Keratinocyte (primary cell): ENCODE results near the gene PRMT2. TPM values are rescaled to one million over a fixed set of nuclear protein-coding genes. Genes with fewer than 3 reads are reported as not detected.

Source experiments
- DNase-seq: peaks from one replicate; pipeline ENCODE4 v3.0.0-alpha.2; 2011; ENCODE audit warnings: low read depth, missing footprints, low spot score
- FAIRE-seq: peaks from 2 replicates; lab custom pipeline; 2011; peaks lifted over from hg19 to GRCh38; lab: Jason Lieb, UNC
- H2AFZ ChIP-seq: 2 replicates; pipeline ENCODE4 v1.6.0; 2012; ENCODE audit warnings: low read length, control low read depth, inconsistent platforms; ENCODE audit not compliant: control insufficient read depth
- H3K27ac ChIP-seq: 2 replicates; pipeline ENCODE4 v1.5.1; 2011; ENCODE audit warnings: low read length; ENCODE audit not compliant: control insufficient read depth, insufficient read depth
- H3K27me3 ChIP-seq: 3 replicates; pipeline ENCODE4 v1.6.0; 2011; ENCODE audit warnings: low read length; ENCODE audit not compliant: control insufficient read depth, insufficient read depth; ENCODE audit errors: extremely low read depth
- H3K36me3 ChIP-seq, 2 experiments: 2 replicates in 1 of 2; 3 replicates in 1 of 2; pipeline ENCODE4 v1.5.1; 2011; ENCODE audit warnings: low read length in 2 of 2, mild to moderate bottlenecking in 1 of 2; ENCODE audit not compliant: control insufficient read depth in 2 of 2, insufficient read depth in 2 of 2; ENCODE audit errors: extremely low read depth in 1 of 2
- H3K4me1 ChIP-seq: 3 replicates; pipeline ENCODE4 v1.5.1; 2011; ENCODE audit warnings: low read length; ENCODE audit not compliant: control insufficient read depth, insufficient read depth; ENCODE audit errors: extremely low read depth
- H3K4me2 ChIP-seq: 3 replicates; pipeline ENCODE4 v1.6.0; 2011; ENCODE audit warnings: low read depth, low read length; ENCODE audit not compliant: control insufficient read depth, insufficient read depth; ENCODE audit errors: extremely low read depth
- H3K4me3 ChIP-seq, 3 experiments: fragments of 200-600 bp in 1 of 3; sonication (generic) in 1 of 3; 2 replicates in 2 of 3; 3 replicates in 1 of 3; pipeline ENCODE4 v1.5.1; 2011 to 2016; ENCODE audit warnings: low read length in 3 of 3, mild to moderate bottlenecking in 3 of 3, control low read depth in 2 of 3, inconsistent platforms in 1 of 3, low read depth in 1 of 3, mixed read lengths in 1 of 3, mixed run types in 1 of 3, moderate library complexity in 1 of 3; ENCODE audit not compliant: control insufficient read depth in 2 of 3, insufficient read depth in 2 of 3; ENCODE audit errors: extremely low read depth in 1 of 3
- H3K79me2 ChIP-seq: 2 replicates; pipeline ENCODE4 v1.6.0; 2012; ENCODE audit warnings: low read length; ENCODE audit not compliant: control insufficient read depth, insufficient read depth
- H3K9ac ChIP-seq: 3 replicates; pipeline ENCODE4 v1.6.0; 2011; ENCODE audit warnings: low read length; ENCODE audit not compliant: control insufficient read depth, insufficient read depth; ENCODE audit errors: extremely low read depth
- H3K9me1 ChIP-seq: 3 replicates; pipeline ENCODE4 v1.6.0; 2011; ENCODE audit warnings: low read length; ENCODE audit not compliant: control insufficient read depth, insufficient read depth; ENCODE audit errors: extremely low read depth
- H3K9me3 ChIP-seq: 2 replicates; pipeline ENCODE4 v1.5.1; 2012; ENCODE audit warnings: low read depth, low read length; ENCODE audit not compliant: control insufficient read depth
- H4K20me1 ChIP-seq: 3 replicates; pipeline ENCODE4 v1.6.0; 2011; ENCODE audit warnings: low read length; ENCODE audit not compliant: control insufficient read depth, insufficient read depth; ENCODE audit errors: extremely low read depth
- EZH2 ChIP-seq: IDR thresholded peaks from one replicate; pipeline ENCODE4 v1.6.1; 2012; ENCODE audit warnings: inconsistent platforms, mild to moderate bottlenecking, low read length, moderate library complexity
- dilution Hi-C: fragments of 300-500 bp; cut with MboI; formaldehyde crosslinking; loops from one replicate; pipeline ENCODE4 v1.7.0; 2020; ENCODE audit warnings: low sequenced_read_pairs; ENCODE audit not compliant: extremely low pct_ligation_motif_present
- polyA plus RNA-seq, 5 experiments: library from polyadenylated mRNA; depleted of rRNA in 3 of 5; stranded (reverse) in 3 of 5; stranded (forward) in 1 of 5; unstranded in 1 of 5; fragments of >200 nt; gene quantifications; 1 replicate in 1 of 5; 2 replicates in 3 of 5; 3 replicates in 1 of 5; pipeline versions ENCODE4 v1.2.1 to v1.2.3, GENCODE V29; 2011 to 2012; ENCODE audit warnings: missing spikeins in 2 of 5, low read depth in 1 of 5, low replicate concordance in 1 of 5
- TF ChIP-seq, protein P1 (sequence below), 3 experiments: IDR thresholded peaks in 1 of 3; conservative IDR thresholded peaks in 1 of 3; optimal IDR thresholded peaks in 1 of 3; 2 replicates in 2 of 3; 3 replicates in 1 of 3; pipeline versions ENCODE3 to v1.5.1; 2011; ENCODE audit warnings: low read length in 3 of 3, mild to moderate bottlenecking in 3 of 3, moderate library complexity in 2 of 3, control low read depth in 1 of 3, inconsistent platforms in 1 of 3; ENCODE audit not compliant: insufficient read depth in 2 of 3; ENCODE audit errors: extremely low read depth in 1 of 3

PRMT2 gene
- polyA plus RNA-seq, 1 donor (not counting 4 experiments of a cell fraction or from before 2014, with no cell fraction given) = 97.3 TPM

DNA sequence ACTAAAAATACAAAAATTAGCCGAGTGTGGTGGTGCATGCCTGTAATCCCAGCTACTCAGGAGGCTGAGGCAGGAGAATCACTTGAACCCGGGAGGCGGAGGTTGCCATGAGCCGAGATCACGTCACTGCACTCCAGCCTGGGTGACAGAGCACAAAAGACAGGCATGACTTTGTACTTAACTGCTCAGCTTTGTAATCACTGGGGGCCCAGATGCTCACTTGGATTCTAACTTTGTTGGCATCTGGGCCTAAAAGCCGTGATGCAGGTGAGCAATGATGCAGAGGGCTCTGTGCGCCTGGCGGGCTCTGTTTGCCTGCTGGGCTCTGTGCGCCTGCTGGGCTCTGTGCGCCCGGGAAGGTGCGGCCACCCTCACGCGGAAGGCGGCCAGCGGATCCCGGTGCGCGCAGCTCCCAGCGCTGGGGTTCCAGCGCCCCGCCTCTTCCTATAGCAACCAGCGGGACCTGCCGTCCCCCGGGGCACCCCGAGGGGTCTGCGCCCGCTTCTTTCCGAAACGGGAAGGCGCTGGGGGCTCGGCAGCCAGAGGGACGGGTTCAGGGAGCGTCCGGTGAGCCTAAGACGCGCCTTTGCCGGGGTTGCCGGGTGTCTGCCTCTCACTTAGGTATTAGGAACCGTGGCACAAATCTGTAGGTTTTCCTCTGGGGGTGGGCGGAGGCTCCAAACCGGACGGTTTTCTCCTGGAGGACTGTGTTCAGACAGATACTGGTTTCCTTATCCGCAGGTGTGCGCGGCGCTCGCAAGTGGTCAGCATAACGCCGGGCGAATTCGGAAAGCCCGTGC lies 31.7 kb downstream of the PRMT2 start:
- peak overlapping the region; percentile 90 for H2AFZ ChIP-seq
- H4K20me1 ChIP-seq = no peaks in the 10 kb centered on the region
- no peaks in the 10 kb centered on the region for H3K9me1 ChIP-seq
- dilution Hi-C loops = no loop called here
- no peaks in the 10 kb centered on the region for H3K79me2 ChIP-seq
- H3K9ac ChIP-seq = peak overlapping the region; percentile 62
- no peak overlapping the region for H3K27ac ChIP-seq
- H3K36me3 ChIP-seq = peaks cover 0 to 11% of the 10 kb centered on the region in 2 experiments
- no peak for DNase-seq
- H3K4me2 ChIP-seq = peak overlapping the region; percentile 87
- H3K4me3 ChIP-seq = peak overlapping the region; percentile 49 to 80 (median 76)
- TF ChIP-seq EZH2 = no peak
- TF ChIP-seq, protein P1, sequence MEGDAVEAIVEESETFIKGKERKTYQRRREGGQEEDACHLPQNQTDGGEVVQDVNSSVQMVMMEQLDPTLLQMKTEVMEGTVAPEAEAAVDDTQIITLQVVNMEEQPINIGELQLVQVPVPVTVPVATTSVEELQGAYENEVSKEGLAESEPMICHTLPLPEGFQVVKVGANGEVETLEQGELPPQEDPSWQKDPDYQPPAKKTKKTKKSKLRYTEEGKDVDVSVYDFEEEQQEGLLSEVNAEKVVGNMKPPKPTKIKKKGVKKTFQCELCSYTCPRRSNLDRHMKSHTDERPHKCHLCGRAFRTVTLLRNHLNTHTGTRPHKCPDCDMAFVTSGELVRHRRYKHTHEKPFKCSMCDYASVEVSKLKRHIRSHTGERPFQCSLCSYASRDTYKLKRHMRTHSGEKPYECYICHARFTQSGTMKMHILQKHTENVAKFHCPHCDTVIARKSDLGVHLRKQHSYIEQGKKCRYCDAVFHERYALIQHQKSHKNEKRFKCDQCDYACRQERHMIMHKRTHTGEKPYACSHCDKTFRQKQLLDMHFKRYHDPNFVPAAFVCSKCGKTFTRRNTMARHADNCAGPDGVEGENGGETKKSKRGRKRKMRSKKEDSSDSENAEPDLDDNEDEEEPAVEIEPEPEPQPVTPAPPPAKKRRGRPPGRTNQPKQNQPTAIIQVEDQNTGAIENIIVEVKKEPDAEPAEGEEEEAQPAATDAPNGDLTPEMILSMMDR (optimal IDR thresholded peaks at IDR 0.05 in 1 of 3, IDR thresholded peaks at IDR 0.05 in 1 of 3, conservative IDR thresholded peaks at IDR 0.05 in 1 of 3; ENCODE audit: extremely low read depth in 1 of 3, insufficient read depth in 2 of 3, low read length in 3 of 3) = no peak
- no peak for FAIRE-seq
- H3K27me3 ChIP-seq = no peaks in the 10 kb centered on the region
- peaks cover 28% of the 10 kb centered on the region for H3K4me1 ChIP-seq
- no peaks in the 10 kb centered on the region for H3K9me3 ChIP-seq

DNA sequence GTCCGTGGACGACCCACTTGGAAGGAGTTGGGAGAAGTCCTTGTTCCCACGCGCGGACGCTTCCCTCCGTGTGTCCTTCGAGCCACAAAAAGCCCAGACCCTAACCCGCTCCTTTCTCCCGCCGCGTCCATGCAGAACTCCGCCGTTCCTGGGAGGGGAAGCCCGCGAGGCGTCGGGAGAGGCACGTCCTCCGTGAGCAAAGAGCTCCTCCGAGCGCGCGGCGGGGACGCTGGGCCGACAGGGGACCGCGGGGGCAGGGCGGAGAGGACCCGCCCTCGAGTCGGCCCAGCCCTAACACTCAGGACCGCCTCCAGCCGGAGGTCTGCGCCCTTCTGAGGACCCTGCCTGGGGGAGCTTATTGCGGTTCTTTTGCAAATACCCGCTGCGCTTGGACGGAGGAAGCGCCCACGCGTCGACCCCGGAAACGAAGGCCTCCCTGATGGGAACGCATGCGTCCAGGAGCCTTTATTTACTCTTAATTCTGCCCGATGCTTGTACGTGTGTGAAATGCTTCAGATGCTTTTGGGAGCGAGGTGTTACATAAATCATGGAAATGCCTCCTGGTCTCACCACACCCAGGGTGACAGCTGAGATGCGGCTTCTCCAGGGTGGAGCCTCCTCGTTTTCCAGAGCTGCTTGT lies 32.4 kb downstream of the PRMT2 start:
- peak overlapping the region; percentile 87 for H3K4me2 ChIP-seq
- H3K79me2 ChIP-seq = no peaks in the 10 kb centered on the region
- no peak for DNase-seq
- H3K4me3 ChIP-seq = peak overlapping the region; percentile 49 to 80 (median 76)
- H3K27ac ChIP-seq = peak overlapping the region; percentile 10
- no peak for FAIRE-seq
- peaks cover 21% of the 10 kb centered on the region for H3K4me1 ChIP-seq
- dilution Hi-C loops = no loop called here
- no peaks in the 10 kb centered on the region for H3K27me3 ChIP-seq
- peak overlapping the region; percentile 90 for H2AFZ ChIP-seq
- H3K9me3 ChIP-seq = no peaks in the 10 kb centered on the region
- TF ChIP-seq, protein P1 (optimal IDR thresholded peaks at IDR 0.05 in 1 of 3, IDR thresholded peaks at IDR 0.05 in 1 of 3, conservative IDR thresholded peaks at IDR 0.05 in 1 of 3; ENCODE audit: extremely low read depth in 1 of 3, insufficient read depth in 2 of 3, low read length in 3 of 3) = no peak
- no peak for TF ChIP-seq EZH2
- no peaks in the 10 kb centered on the region for H4K20me1 ChIP-seq
- peak overlapping the region; percentile 62 for H3K9ac ChIP-seq
- H3K9me1 ChIP-seq = no peaks in the 10 kb centered on the region
- peaks cover 0 to 11% of the 10 kb centered on the region in 2 experiments for H3K36me3 ChIP-seq
